Osteoblast (primary cell): Measurements from ENCODE around the gene MACF1. TPM values are rescaled to one million over a fixed set of nuclear protein-coding genes. Genes with fewer than 3 reads are reported as not detected.
A peak's percentile ranks its signal among the peaks of the same experiment; 100 is the strongest.

Source experiments
- DNase-seq: peaks from one replicate; pipeline ENCODE4 v3.0.0; 2011; ENCODE audit warnings: low spot score, mixed read lengths; ENCODE audit not compliant: insufficient read length; ENCODE audit errors: missing footprints
- H2AFZ ChIP-seq: 2 replicates; pipeline ENCODE4 v1.6.0; 2011; ENCODE audit warnings: mild to moderate bottlenecking, low read length
- H3K27ac ChIP-seq: 2 replicates; pipeline ENCODE4 v1.5.1; 2011; ENCODE audit warnings: mild to moderate bottlenecking, low read depth, low read length, moderate library complexity
- H3K27me3 ChIP-seq: 2 replicates; pipeline ENCODE4 v1.6.0; 2012; ENCODE audit warnings: mild to moderate bottlenecking, control low read depth, inconsistent platforms, low read length, moderate library complexity; ENCODE audit not compliant: insufficient read depth
- H3K36me3 ChIP-seq: 2 replicates; pipeline ENCODE4 v1.5.1; 2011; ENCODE audit warnings: mild to moderate bottlenecking, low read length, control low read depth, moderate library complexity; ENCODE audit not compliant: insufficient read depth
- H3K4me1 ChIP-seq: 2 replicates; pipeline ENCODE4 v1.5.1; 2011; ENCODE audit warnings: mild to moderate bottlenecking, low read length, control low read depth, moderate library complexity; ENCODE audit not compliant: insufficient read depth
- H3K4me2 ChIP-seq: 2 replicates; pipeline ENCODE4 v1.6.0; 2011; ENCODE audit warnings: mild to moderate bottlenecking, low read length; ENCODE audit not compliant: insufficient read depth
- H3K4me3 ChIP-seq: fragments of 200-600 bp; sonication (generic); 3 replicates; pipeline ENCODE4 v1.5.1; 2012; ENCODE audit warnings: mild to moderate bottlenecking, low read length, inconsistent platforms; ENCODE audit not compliant: insufficient read depth
- H3K79me2 ChIP-seq: 2 replicates; pipeline ENCODE4 v1.6.0; 2012; ENCODE audit warnings: mild to moderate bottlenecking, low read length, control low read depth, inconsistent platforms; ENCODE audit not compliant: insufficient read depth
- H3K9me3 ChIP-seq: 2 replicates; pipeline ENCODE4 v1.5.1; 2011; ENCODE audit warnings: low read depth, low read length, control low read depth
- H4K20me1 ChIP-seq: 2 replicates; pipeline ENCODE4 v1.6.0; 2012; ENCODE audit warnings: mild to moderate bottlenecking, low read length, control low read depth; ENCODE audit not compliant: insufficient read depth
- total RNA-seq: library from RNA; depleted of rRNA; stranded (reverse); fragments of >200 nt; gene quantifications from 2 replicates; pipeline ENCODE4 v1.2.3, GENCODE V29; 2012
- TF ChIP-seq, protein P1 (sequence below): IDR thresholded peaks from 2 replicates; pipeline ENCODE4 v1.5.1; 2011; ENCODE audit warnings: mild to moderate bottlenecking, low read depth, low read length, moderate library complexity; ENCODE audit errors: extremely low read depth

The MACF1 gene
- total RNA-seq, 1 donor: 424 TPM

GRCh38 chr1:39173995-39174380, 30.5 kb upstream of the MACF1 start:
- Histone ChIP-seq H3K79me2 (peaks cover 75% of the 10 kb centered on the region), H3K9me3 (no peaks in the 10 kb centered on the region), H3K4me1 (peaks cover 52% of the 10 kb centered on the region), H4K20me1 (peaks cover 23% of the 10 kb centered on the region), H2AFZ (no peak overlapping the region), H3K27ac (peak overlapping the region; percentile 67), H3K36me3 (no peaks in the 10 kb centered on the region), H3K4me3 (no peak overlapping the region), H3K4me2 (peak overlapping the region; percentile 53), H3K27me3 (no peaks in the 10 kb centered on the region)
- TF ChIP-seq, protein P1, sequence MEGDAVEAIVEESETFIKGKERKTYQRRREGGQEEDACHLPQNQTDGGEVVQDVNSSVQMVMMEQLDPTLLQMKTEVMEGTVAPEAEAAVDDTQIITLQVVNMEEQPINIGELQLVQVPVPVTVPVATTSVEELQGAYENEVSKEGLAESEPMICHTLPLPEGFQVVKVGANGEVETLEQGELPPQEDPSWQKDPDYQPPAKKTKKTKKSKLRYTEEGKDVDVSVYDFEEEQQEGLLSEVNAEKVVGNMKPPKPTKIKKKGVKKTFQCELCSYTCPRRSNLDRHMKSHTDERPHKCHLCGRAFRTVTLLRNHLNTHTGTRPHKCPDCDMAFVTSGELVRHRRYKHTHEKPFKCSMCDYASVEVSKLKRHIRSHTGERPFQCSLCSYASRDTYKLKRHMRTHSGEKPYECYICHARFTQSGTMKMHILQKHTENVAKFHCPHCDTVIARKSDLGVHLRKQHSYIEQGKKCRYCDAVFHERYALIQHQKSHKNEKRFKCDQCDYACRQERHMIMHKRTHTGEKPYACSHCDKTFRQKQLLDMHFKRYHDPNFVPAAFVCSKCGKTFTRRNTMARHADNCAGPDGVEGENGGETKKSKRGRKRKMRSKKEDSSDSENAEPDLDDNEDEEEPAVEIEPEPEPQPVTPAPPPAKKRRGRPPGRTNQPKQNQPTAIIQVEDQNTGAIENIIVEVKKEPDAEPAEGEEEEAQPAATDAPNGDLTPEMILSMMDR: no peak
- DNase-seq: no peak

DNA sequence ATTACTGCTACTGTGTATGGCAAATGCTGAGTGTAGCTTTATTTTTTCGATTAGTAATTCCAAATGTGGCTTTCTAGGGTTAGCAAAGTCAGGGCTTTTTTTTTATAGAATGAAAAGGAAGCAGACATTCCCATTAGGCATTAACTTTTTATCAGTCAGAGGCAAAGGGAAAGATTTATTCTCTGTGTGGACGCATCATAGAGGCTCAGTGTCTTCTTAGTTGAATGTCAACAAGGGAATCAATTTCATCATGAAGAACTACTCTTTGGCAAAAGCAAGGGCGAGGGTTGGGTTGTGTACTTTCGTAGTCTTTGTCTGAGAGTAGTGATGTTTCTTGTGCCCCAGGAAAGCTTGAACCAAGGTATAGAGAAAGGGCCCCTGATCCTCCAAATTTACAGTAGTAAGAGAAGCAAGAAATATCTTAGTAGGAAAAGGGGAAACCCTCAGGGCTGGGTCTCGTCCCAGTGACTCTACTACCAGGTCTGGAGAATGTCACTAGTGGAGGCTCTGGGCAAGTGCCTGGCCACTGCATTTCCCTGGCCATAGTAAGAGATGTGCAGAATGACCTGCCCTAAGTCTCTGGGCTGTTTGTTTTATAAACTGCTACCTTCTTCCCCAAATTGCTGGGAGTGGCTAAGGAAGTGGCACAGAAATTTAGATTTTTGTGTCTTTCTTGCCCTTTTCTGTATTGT, 30.0 kb upstream of the MACF1 start:
- Histone ChIP-seq H2AFZ (no peak overlapping the region), H3K79me2 (peaks cover 73% of the 10 kb centered on the region), H3K4me1 (peaks cover 58% of the 10 kb centered on the region), H3K4me3 (no peak overlapping the region), H3K27ac (peak overlapping the region; percentile 67), H3K27me3 (no peaks in the 10 kb centered on the region), H3K36me3 (no peaks in the 10 kb centered on the region), H4K20me1 (peaks cover 28% of the 10 kb centered on the region), H3K9me3 (no peaks in the 10 kb centered on the region), H3K4me2 (peak overlapping the region; percentile 53)
- no peak for DNase-seq
- TF ChIP-seq, protein P1: no peak

DNA sequence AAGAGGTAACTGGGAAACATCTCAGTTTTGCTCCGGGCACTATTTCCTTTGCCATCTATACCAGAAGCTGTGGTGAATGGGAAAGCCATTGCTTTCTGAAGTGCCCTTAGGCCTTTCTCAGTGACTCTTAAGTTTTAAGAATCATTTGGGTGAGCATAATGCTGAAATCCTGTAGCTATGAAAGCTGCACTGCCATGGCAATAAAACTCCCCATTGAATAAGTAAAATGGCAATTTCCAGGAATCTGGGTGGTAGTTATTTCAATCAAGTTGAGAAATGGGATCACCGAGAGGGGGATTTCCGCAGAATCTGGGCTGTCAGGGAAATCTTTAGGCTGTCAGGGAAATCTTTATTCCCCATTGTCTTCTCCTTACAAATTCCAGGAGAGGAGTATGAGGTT, 26.8 kb upstream of the MACF1 start:
- no peak overlapping the region for H3K4me2 ChIP-seq
- H3K4me3 ChIP-seq: no peak overlapping the region
- no peaks in the 10 kb centered on the region for H3K27me3 ChIP-seq
- H4K20me1 ChIP-seq: peaks cover 23% of the 10 kb centered on the region
- no peak for DNase-seq
- H3K9me3 ChIP-seq: no peaks in the 10 kb centered on the region
- no peak overlapping the region for H2AFZ ChIP-seq
- H3K36me3 ChIP-seq: no peaks in the 10 kb centered on the region
- H3K27ac ChIP-seq: peak overlapping the region; percentile 63
- TF ChIP-seq, protein P1: no peak
- peaks cover 52% of the 10 kb centered on the region for H3K4me1 ChIP-seq
- H3K79me2 ChIP-seq: peaks cover 68% of the 10 kb centered on the region

GRCh38 chr1:39178541-39179431, 25.7 kb upstream of the MACF1 start:
- Histone ChIP-seq H3K4me2 (peak overlapping the region; percentile 63), H3K4me1 (peaks cover 47% of the 10 kb centered on the region), H3K4me3 (peak overlapping the region; percentile 12), H3K36me3 (no peaks in the 10 kb centered on the region), H3K9me3 (no peaks in the 10 kb centered on the region), H3K27me3 (no peaks in the 10 kb centered on the region), H4K20me1 (peaks cover 23% of the 10 kb centered on the region), H3K27ac (peak overlapping the region; percentile 63), H2AFZ (no peak overlapping the region), H3K79me2 (peaks cover 72% of the 10 kb centered on the region)
- TF ChIP-seq, protein P1: no peak
- no peak for DNase-seq
